ENCODE results near the gene UEVLD.

UEVLD gene

DNA sequence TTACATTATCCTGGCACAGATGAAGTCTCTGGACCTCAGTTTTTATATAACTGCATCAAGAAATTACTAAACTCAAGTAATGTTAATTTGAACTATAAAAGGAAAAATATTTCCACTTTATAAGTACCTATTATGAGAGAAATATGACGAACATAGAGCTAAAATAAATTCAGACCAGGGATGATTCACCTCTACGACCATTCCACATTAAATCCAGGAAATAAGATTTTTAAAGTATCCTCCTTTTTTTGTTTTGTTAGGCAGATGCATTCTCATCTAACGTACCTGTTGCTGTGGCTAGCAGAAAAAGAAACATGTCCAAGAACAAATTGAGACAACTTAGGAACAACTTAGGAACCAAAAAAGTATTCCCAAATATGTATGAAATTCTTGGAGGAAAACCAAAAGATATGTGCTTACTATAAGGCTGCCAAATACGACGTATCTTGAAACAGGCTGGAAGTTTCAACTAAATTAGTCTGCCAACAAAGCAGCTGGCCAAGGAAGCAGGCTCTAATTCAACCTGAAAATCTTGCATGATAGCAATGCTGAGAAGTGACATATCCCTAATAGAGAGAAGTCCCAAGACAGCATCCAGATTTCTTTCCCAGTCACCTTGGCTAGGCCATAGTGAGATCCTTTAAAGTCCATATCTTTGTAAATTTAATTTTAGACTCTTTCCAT, 29.9 kb upstream of the UEVLD start:
- no peak for TF ChIP-seq Cebpa-rat (IDR thresholded peaks at IDR 0.05)
- H3K4me2 ChIP-seq = peak overlapping the region; percentile 46 to 85 (median 78)
- peaks cover 22 to 45% (median 27%) of the 10 kb centered on the region in 11 experiments for H3K36me3 ChIP-seq
- H3K4me1 ChIP-seq = peaks cover 27 to 56% (median 47%) of the 10 kb centered on the region in 10 experiments
- peaks cover 40 to 95% (median 80%) of the 10 kb centered on the region in 11 experiments; a peak in 20 of 22 replicates for H4K20me1 ChIP-seq
- H3K27ac ChIP-seq = peak overlapping the region in 9 of 11 experiments; percentile 18 to 79 (median 52); a peak in 17 of 22 replicates
- H3K9ac ChIP-seq = peak overlapping the region; percentile 17 to 53 (median 24); a peak in 12 of 22 replicates
- H3K27me3 ChIP-seq = no peaks in the 10 kb centered on the region
- peak overlapping the region in 2 of 10 experiments; percentile 0 to 34; a peak in 1 of 20 replicates for H3K4me3 ChIP-seq
- H3K9me3 ChIP-seq (replicated peaks in 1 of 11) = peaks cover 0 to 9% (median 4%) of the 10 kb centered on the region in 11 experiments; a peak in 17 of 22 replicates

DNA sequence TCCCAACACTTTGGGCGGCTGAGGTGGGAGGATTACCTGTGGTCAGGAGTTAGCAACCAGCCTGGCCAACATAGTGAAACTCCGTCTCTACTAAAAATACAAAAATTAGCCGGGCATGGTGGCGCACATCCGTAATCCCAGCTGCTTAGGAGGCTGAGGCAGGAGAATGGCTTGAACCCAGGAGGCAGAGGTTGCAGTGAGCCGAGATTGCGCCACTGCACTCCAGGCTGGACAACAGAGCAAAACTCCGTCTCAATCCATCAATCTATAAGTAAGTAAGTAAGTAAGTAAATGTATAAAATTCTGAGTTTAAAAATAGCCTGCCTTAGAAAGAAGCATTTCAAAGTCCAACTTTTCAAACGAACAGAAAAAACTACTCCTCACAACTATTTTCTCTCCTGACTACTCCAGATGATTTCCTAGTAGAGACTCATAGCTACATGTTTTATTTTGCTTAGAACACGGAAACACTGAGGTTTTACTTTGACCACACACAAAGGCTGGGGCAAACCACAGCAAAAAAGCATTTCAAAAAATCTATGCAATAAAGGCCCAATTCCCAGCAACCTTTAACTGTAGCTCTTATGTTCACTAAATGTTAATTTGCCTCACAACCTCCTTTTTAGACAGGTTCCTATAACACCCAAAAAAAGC, 29.3 kb upstream of the UEVLD start:
- Histone ChIP-seq H3K4me1 (peaks cover 27 to 56% (median 47%) of the 10 kb centered on the region in 10 experiments), H3K27ac (peak overlapping the region in 9 of 11 experiments; percentile 18 to 79 (median 52); a peak in 17 of 22 replicates), H3K9ac (peak overlapping the region; percentile 17 to 53 (median 24); a peak in 11 of 22 replicates), H3K4me3 (peak overlapping the region in 2 of 10 experiments; percentile 0 to 34; a peak in 1 of 20 replicates), H3K9me3 (replicated peaks in 1 of 11) (peaks cover 0 to 5% (median 0%) of the 10 kb centered on the region in 11 experiments; a peak in 1 of 22 replicates), H3K36me3 (peaks cover 28 to 44% (median 31%) of the 10 kb centered on the region in 11 experiments), H3K4me2 (peak overlapping the region; percentile 46 to 85 (median 78)), H3K27me3 (no peaks in the 10 kb centered on the region), H4K20me1 (peaks cover 40 to 93% (median 80%) of the 10 kb centered on the region in 11 experiments; a peak in 20 of 22 replicates)
- TF ChIP-seq Cebpa-rat (IDR thresholded peaks at IDR 0.05) = no peak

DNA sequence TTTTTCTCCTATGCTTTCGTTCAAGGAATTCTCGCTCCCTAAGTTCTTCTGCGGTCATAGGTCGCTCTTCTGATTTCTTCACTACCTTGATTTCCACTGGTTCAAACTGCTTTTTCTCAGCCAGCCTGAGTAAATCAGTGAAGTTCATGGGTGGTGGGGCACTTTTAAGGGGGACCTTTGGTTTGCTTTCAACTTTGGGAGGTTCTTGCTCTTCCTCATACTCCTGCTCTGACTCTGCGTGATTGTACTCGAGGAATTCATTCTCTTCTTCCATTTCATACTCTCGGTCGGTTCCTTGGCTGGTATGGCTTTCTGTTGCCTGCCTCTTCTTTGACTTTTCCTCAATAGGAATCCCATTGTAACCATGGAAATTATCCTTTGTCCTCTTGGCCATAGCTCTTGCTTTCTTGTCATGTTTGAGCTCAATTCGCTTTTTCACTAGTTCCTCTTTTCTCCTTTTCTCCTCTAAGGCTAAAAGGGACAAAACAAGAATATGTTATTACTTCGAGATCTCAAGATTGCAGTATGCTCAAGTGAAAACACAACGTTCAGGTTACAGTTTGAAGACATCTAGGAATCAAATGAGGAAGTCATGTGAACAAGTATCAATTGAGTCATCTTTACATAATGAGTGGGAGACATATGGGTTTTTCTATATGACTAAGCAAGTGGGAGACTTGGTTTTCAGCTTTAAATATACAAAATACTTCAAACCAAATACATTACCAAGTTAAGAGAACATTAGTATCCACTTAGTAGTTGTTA, 27.3 kb upstream of the UEVLD start:
- H3K27me3 ChIP-seq = no peaks in the 10 kb centered on the region

DNA sequence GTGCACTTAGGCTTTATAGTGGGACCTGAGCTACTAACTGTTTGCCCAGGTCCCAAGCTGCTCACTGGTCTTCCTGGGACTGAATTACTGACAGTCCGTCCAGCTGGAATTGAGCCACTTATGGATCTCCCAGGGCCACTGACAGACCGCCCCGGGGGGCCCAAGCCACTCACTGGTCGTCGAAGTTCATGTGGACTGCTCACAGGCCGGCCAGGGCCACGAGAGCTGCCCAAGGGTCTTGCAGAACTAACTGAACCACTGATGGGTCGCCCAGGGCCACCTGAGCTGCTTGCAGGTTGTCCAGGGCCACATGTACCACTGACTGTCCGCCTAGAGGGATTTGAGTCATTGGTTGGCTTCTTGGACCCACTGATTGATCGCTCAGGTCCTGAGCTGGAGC, 26.1 kb upstream of the UEVLD start:
- H4K20me1 ChIP-seq = peaks cover 19 to 61% (median 48%) of the 10 kb centered on the region in 11 experiments; a peak in 20 of 22 replicates
- TF ChIP-seq Cebpa-rat (IDR thresholded peaks at IDR 0.05) = no peak
- peak overlapping the region in 1 of 11 experiments; percentile 85; a peak in 1 of 22 replicates for H3K4me2 ChIP-seq

More for the DNA sequence above, 27.3 kb upstream of the UEVLD start:
- Histone ChIP-seq H4K20me1 (peaks cover 28 to 73% (median 60%) of the 10 kb centered on the region in 11 experiments; a peak in 20 of 22 replicates), H3K4me1 (peaks cover 27 to 56% (median 47%) of the 10 kb centered on the region in 10 experiments), H3K9me3 (replicated peaks in 1 of 11) (no peaks in the 10 kb centered on the region), H3K4me2 (peak overlapping the region in 7 of 11 experiments; percentile 0 to 85 (median 76); a peak in 11 of 22 replicates), H3K9ac (peak overlapping the region in 2 of 11 experiments; percentile 34 to 38; a peak in 4 of 22 replicates), H3K4me3 (no peak overlapping the region), H3K27ac (peak overlapping the region in 8 of 11 experiments; percentile 14 to 79 (median 46); a peak in 12 of 22 replicates), H3K36me3 (peaks cover 48 to 62% (median 50%) of the 10 kb centered on the region in 11 experiments)
- no peak for TF ChIP-seq Cebpa-rat (IDR thresholded peaks at IDR 0.05)

DNA sequence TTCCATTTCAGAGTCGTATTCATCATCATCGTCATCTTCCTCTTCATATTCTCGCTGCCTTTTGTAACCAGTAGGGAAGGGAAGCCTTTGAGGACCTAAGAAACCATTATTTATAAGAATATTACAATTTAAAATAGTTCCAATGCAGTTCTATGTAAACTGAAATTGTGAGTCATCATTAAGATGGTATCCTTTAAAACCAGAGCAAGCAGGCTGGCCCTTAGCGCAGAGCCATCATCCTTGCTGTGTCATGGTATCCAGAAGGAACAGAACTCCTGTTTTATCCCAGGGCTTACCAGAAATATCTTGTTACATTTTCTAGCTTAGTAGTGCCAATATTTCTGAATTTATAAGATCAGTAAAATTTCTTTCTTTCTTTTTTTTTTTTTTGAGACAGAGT, 23.9 kb upstream of the UEVLD start:
- peaks cover 81 to 97% (median 83%) of the 10 kb centered on the region in 11 experiments for H3K36me3 ChIP-seq
- peaks cover 0 to 39% (median 25%) of the 10 kb centered on the region in 11 experiments; a peak in 17 of 22 replicates for H4K20me1 ChIP-seq

More for the DNA sequence above, 26.1 kb upstream of the UEVLD start:
- Histone ChIP-seq H3K4me3 (no peak overlapping the region), H3K27me3 (no peaks in the 10 kb centered on the region), H3K36me3 (peaks cover 59 to 74% (median 62%) of the 10 kb centered on the region in 11 experiments), H3K27ac (peak overlapping the region in 4 of 11 experiments; percentile 14 to 79 (median 73); a peak in 4 of 22 replicates), H3K9me3 (replicated peaks in 1 of 11) (no peaks in the 10 kb centered on the region), H3K4me1 (peaks cover 27 to 49% (median 42%) of the 10 kb centered on the region in 10 experiments), H3K9ac (no peak overlapping the region)

DNA sequence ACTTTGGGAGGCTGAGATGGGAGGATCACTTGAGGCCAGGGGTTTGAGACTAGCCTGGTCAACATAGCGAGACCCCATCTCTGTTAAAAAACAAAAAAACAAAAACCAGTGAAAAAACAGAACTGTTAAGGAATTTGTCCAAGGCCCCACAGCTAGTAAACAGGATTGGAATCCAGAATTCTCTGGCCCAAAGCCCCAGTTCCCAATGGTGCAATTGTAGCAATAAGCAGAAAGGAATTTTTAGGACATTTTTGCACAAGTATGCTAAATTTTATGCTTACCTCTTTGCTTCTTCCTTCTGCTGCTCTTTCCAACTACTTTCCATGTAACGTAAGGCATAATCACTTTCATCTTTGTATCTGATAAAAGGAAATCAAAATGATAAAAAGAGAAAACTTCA, 22.7 kb upstream of the UEVLD start:
- TF ChIP-seq Cebpa-rat (IDR thresholded peaks at IDR 0.05) = no peak
- H3K4me1 ChIP-seq = peaks cover 0 to 14% (median 8%) of the 10 kb centered on the region in 10 experiments; a peak in 15 of 20 replicates
- H3K9me3 ChIP-seq (replicated peaks in 1 of 11) = no peaks in the 10 kb centered on the region
- H3K4me2 ChIP-seq = no peak overlapping the region
- peaks cover 0 to 28% (median 15%) of the 10 kb centered on the region in 11 experiments; a peak in 12 of 22 replicates for H4K20me1 ChIP-seq
- peaks cover 88 to 98% (median 92%) of the 10 kb centered on the region in 11 experiments for H3K36me3 ChIP-seq
- no peak overlapping the region for H3K4me3 ChIP-seq
- no peaks in the 10 kb centered on the region for H3K27me3 ChIP-seq
- no peak overlapping the region for H3K9ac ChIP-seq
- no peak overlapping the region for H3K27ac ChIP-seq

More for the DNA sequence above, 23.9 kb upstream of the UEVLD start:
- H3K27ac ChIP-seq = no peak overlapping the region
- no peak for TF ChIP-seq Cebpa-rat (IDR thresholded peaks at IDR 0.05)
- no peak overlapping the region for H3K9ac ChIP-seq
- no peaks in the 10 kb centered on the region for H3K9me3 ChIP-seq (replicated peaks in 1 of 11)
- H3K4me2 ChIP-seq = no peak overlapping the region
- no peak overlapping the region for H3K4me3 ChIP-seq
- H3K4me1 ChIP-seq = peaks cover 4 to 26% (median 20%) of the 10 kb centered on the region in 10 experiments
- H3K27me3 ChIP-seq = no peaks in the 10 kb centered on the region

DNA sequence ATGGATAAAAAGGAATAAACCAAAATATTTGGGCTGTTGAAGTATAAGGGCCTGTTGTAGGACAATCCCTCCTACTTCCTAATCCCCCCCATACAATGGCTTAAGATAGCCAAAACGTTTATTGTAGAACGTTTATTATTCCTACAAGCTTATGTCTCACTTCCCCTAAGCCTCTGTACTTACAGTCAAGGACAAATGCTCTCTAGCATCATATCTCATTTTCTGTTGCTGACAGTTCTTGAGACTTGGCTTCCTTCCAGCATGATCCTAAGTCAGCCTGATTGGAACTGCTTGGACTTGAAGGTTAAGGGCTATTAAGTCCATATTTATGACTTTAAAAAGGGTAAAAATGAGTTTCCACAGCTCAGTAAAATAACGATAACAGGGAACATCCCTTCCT, 19.8 kb upstream of the UEVLD start:
- no peaks in the 10 kb centered on the region for H3K27me3 ChIP-seq
- H3K36me3 ChIP-seq = peaks cover 67 to 91% (median 81%) of the 10 kb centered on the region in 11 experiments
- H3K4me1 ChIP-seq = no peaks in the 10 kb centered on the region
- H3K4me3 ChIP-seq = no peak overlapping the region
- peaks cover 0 to 7% (median 0%) of the 10 kb centered on the region in 11 experiments; a peak in 10 of 22 replicates for H4K20me1 ChIP-seq
- no peak overlapping the region for H3K27ac ChIP-seq
- no peak for TF ChIP-seq Cebpa-rat (IDR thresholded peaks at IDR 0.05)
- no peak overlapping the region for H3K4me2 ChIP-seq
- H3K9ac ChIP-seq = no peak overlapping the region
- no peaks in the 10 kb centered on the region for H3K9me3 ChIP-seq (replicated peaks in 1 of 11)

DNA sequence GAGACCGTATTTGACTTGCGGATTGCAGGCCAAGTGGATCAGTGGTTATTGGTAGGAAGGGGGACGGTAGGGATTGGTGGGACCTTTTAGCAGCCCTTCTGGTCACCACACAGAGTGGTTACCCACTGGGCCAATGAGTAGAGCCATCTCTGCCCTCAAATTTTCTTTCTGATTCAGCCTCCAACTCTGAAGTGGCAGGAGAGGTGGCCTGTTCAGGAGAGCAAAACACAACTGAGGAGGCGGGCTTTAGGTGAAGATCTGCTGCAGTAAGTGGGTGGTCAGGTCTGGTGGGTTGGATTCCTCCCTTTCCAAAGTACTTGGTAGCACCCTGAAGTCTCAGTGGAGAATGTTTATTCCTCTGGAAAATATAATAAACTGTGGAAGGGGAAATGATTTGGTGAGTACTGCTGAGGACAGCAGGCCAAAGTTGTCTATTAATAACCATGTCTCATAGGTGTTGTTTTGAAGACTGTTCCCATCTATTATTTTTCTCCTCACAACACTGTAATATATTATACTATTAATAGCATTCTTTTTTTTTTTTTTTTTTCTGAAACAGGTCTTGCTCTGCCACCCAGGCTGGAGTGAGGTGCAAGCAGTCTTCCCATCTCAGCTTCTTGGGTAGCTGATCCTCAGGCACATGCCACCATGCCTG, 12.5 kb upstream of the UEVLD start:
- TF ChIP-seq Cebpa-rat (IDR thresholded peaks at IDR 0.05) = no peak
- Histone ChIP-seq H3K4me1 (no peaks in the 10 kb centered on the region), H3K27me3 (no peaks in the 10 kb centered on the region), H3K9ac (no peak overlapping the region), H3K4me3 (no peak overlapping the region), H4K20me1 (no peaks in the 10 kb centered on the region), H3K27ac (no peak overlapping the region), H3K36me3 (peaks cover 6 to 33% (median 19%) of the 10 kb centered on the region in 11 experiments; a peak in 18 of 22 replicates), H3K9me3 (replicated peaks in 1 of 11) (no peaks in the 10 kb centered on the region), H3K4me2 (no peak overlapping the region)
